Measurements from ENCODE around the gene ATP13A3. TPM values are rescaled to one million over a fixed set of nuclear protein-coding genes. Genes with fewer than 3 reads are reported as not detected.

ATP13A3 gene
- total and polyA plus RNA-seq, 11 donors, result 26.6 to 237 (median 105) TPM

DNA sequence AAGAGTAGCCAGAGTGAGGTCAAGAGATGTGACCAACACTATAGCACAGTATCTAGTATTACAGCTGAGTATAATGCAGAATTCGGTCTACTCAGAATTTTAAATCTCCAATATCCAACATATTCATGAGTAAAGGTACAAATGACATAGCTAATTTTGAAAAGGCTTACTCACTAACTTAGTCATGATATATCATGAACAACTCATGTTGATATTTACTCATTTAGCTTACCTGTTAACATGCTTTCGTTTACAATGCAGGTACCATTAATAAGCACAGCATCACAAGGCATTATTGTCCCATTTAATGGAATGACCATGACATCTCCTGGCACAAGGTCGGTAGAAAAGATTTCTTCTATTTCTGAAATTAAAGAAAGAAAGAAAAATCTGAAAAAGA is 36.9 kb downstream of the ATP13A3 start:
- Histone ChIP-seq H3K27ac (no peak overlapping the region), H3K9me3 (no peaks in the 10 kb centered on the region), H3K27me3 (no peaks in the 10 kb centered on the region), H3K4me3 (no peak overlapping the region), H3K36me3 (peaks cover 2 to 100% (median 98%) of the 10 kb centered on the region in 9 donors), H3K4me1 (no peaks in the 10 kb centered on the region)
- WGBS, 4 donors, result 93 to 95% (median 94%) methylated on average over 3 of the region's 3 CpGs
- TF ChIP-seq POLR2A (IDR thresholded peaks at IDR 0.05), result no peak
- TF ChIP-seq, protein P1, sequence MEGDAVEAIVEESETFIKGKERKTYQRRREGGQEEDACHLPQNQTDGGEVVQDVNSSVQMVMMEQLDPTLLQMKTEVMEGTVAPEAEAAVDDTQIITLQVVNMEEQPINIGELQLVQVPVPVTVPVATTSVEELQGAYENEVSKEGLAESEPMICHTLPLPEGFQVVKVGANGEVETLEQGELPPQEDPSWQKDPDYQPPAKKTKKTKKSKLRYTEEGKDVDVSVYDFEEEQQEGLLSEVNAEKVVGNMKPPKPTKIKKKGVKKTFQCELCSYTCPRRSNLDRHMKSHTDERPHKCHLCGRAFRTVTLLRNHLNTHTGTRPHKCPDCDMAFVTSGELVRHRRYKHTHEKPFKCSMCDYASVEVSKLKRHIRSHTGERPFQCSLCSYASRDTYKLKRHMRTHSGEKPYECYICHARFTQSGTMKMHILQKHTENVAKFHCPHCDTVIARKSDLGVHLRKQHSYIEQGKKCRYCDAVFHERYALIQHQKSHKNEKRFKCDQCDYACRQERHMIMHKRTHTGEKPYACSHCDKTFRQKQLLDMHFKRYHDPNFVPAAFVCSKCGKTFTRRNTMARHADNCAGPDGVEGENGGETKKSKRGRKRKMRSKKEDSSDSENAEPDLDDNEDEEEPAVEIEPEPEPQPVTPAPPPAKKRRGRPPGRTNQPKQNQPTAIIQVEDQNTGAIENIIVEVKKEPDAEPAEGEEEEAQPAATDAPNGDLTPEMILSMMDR (IDR thresholded peaks at IDR 0.05), result no peak
- ATAC-seq (no peak), DNase-seq (no peak)
- intact Hi-C loops (cut with DNase I), result no loop called here

DNA sequence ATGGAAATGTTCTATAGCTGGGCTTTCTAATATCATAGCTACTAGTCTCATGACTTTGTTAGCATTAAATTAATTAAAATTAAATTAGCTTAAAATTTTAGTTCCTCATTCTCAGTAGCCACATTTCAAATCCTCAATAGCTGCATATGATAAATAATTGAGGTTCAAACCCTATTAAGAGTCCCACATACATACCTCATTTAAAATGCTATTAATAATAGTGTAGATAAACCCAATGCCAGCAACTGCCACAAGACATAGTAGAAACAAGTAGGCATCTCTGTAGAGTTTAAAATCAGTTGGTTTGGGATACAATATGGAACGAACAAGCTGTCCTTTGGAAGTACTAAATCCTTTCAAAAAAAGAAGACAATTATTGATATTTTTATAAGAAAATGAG is 39.1 kb downstream of the ATP13A3 start:
- TF ChIP-seq, protein P1 (IDR thresholded peaks at IDR 0.05), result no peak
- no peak for TF ChIP-seq POLR2A (IDR thresholded peaks at IDR 0.05)
- H3K27ac ChIP-seq, result no peak overlapping the region
- H3K4me3 ChIP-seq, result no peak overlapping the region
- no peaks in the 10 kb centered on the region for H3K9me3 ChIP-seq
- no peaks in the 10 kb centered on the region for H3K4me1 ChIP-seq
- intact Hi-C loops (cut with DNase I), result no loop called here
- no peaks in the 10 kb centered on the region for H3K27me3 ChIP-seq
- H3K36me3 ChIP-seq, result peaks cover 0 to 100% (median 98%) of the 10 kb centered on the region in 9 donors
- no peak for ATAC-seq
- WGBS, 4 donors, result 95 to 98% (median 97%) methylated on average over 1 of the region's 1 CpG
- DNase-seq, result no peak

DNA sequence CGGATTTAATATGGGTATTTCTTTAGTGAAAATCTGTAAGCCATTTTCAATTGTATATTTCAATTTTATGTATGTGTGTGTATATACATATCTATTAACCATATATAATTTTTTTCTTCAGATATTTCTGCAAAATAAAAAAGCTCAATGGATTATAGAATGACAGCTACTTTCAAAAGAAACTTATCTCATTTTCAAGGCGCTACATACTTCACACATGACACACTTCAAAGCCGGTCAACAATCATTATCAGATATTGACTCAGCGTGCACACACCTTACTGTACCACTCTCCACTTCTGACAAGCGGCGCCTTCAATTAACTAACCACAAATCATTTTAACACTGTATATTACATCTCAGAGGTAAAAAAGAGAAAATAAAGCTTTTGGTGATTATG is 39.6 kb downstream of the ATP13A3 start:
- no peak overlapping the region for H3K27ac ChIP-seq
- intact Hi-C loops (cut with DNase I), result no loop called here
- H3K9me3 ChIP-seq, result no peaks in the 10 kb centered on the region
- DNase-seq (no peak), ATAC-seq (no peak)
- no peaks in the 10 kb centered on the region for H3K4me1 ChIP-seq
- H3K36me3 ChIP-seq, result peaks cover 0 to 100% (median 98%) of the 10 kb centered on the region in 9 donors
- no peaks in the 10 kb centered on the region for H3K27me3 ChIP-seq
- TF ChIP-seq POLR2A (IDR thresholded peaks at IDR 0.05), result no peak
- TF ChIP-seq, protein P1 (IDR thresholded peaks at IDR 0.05), result no peak
- no peak overlapping the region for H3K4me3 ChIP-seq
- 86 to 94% (median 88%) methylated on average over 6 of the region's 6 CpGs for WGBS, 4 donors

DNA sequence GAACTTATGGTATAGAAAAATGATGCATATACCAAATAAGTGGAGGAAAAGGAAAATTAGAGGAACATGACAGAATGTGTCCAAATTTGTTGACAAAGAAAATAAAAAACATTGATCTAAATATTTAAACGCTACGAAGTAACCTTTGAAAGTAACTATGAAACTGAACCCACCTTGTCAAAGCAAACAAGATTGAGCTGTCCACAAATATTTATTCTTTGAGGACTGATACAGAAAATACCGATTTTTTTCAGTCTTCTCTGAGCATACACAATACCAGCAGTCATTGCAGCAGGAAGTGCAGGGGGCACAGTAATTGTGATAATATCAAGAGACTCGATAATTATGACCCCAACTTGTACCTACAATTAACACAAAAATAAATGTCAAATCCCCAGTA is 40.0 kb downstream of the ATP13A3 start:
- no peaks in the 10 kb centered on the region for H3K9me3 ChIP-seq
- no peak overlapping the region for H3K27ac ChIP-seq
- TF ChIP-seq, protein P1 (IDR thresholded peaks at IDR 0.05), result no peak
- no peak for TF ChIP-seq POLR2A (IDR thresholded peaks at IDR 0.05)
- no peaks in the 10 kb centered on the region for H3K4me1 ChIP-seq
- H3K36me3 ChIP-seq, result peaks cover 0 to 100% (median 98%) of the 10 kb centered on the region in 9 donors
- 87 to 89% (median 88%) methylated on average over 4 of the region's 4 CpGs for WGBS, 4 donors
- no peak overlapping the region for H3K4me3 ChIP-seq
- DNase-seq (no peak), ATAC-seq (no peak)
- H3K27me3 ChIP-seq, result no peaks in the 10 kb centered on the region
- intact Hi-C loops (cut with DNase I), result no loop called here

Measured in heart left ventricle (tissue), 16 donors.